GM19043 (cell line): ENCODE measurements around the gene CUL1.

Source experiments
- ATAC-seq: cut with Tn5 transposase; IDR thresholded peaks from one replicate; pipeline ENCODE4 v1.9.1; 2021; ENCODE audit warnings: low read depth; ENCODE audit not compliant: unreplicated experiment

Gene CUL1

GRCh38 chr7:148750442-148751355, 52.0 kb downstream of the CUL1 start:
- ATAC-seq: no peak

GRCh38 chr7:148753224-148753623, 54.5 kb downstream of the CUL1 start:
- no peak for ATAC-seq

GRCh38 chr7:148754912-148755311, 56.2 kb downstream of the CUL1 start:
- no peak for ATAC-seq

- ATAC-seq: no peak
Observed at GRCh38 chr7:148761499-148762278, 63.0 kb downstream of the CUL1 start.

- no peak for ATAC-seq
Observed at GRCh38 chr7:148763622-148764021, 64.9 kb downstream of the CUL1 start.

- no peak for ATAC-seq
Observed at GRCh38 chr7:148770004-148770403, 71.3 kb downstream of the CUL1 start.

- ATAC-seq: no peak
Observed at GRCh38 chr7:148772297-148773089, 73.8 kb downstream of the CUL1 start.

- ATAC-seq: peak; percentile 92
Observed at GRCh38 chr7:148773334-148773733, 74.6 kb downstream of the CUL1 start.

- no peak for ATAC-seq
Observed at GRCh38 chr7:148774471-148774870, 75.8 kb downstream of the CUL1 start.

- ATAC-seq: no peak
Observed at GRCh38 chr7:148782757-148783456, 84.2 kb downstream of the CUL1 start.

- no peak for ATAC-seq
Observed at GRCh38 chr7:148783801-148784527, 85.3 kb downstream of the CUL1 start.

- ATAC-seq: no peak
Observed at GRCh38 chr7:148787571-148788295, 89.0 kb downstream of the CUL1 start.

GRCh38 chr7:148789220-148789619, 90.5 kb downstream of the CUL1 start:
- no peak for ATAC-seq

GRCh38 chr7:148790131-148790726, 91.5 kb downstream of the CUL1 start:
- no peak for ATAC-seq

- no peak for ATAC-seq
Observed at GRCh38 chr7:148790850-148791249, 92.1 kb downstream of the CUL1 start.

- ATAC-seq: no peak
Observed at GRCh38 chr7:148791546-148791945, 92.8 kb downstream of the CUL1 start.

GRCh38 chr7:148793590-148793989, 94.9 kb downstream of the CUL1 start:
- no peak for ATAC-seq

GRCh38 chr7:148794476-148794875, 95.8 kb downstream of the CUL1 start:
- ATAC-seq: no peak

- no peak for ATAC-seq
Observed at GRCh38 chr7:148796841-148797240, 98.1 kb downstream of the CUL1 start.
